H1 (cell line): ENCODE data around the gene ANGPTL4. TPM values are rescaled to one million over a fixed set of nuclear protein-coding genes. Genes with fewer than 3 reads are reported as not detected.

Source experiments
- CTCF ChIA-PET: fragments of 300-600 bp; sonication (Branson Sonifier 250); formaldehyde crosslinking; loops from one replicate; lab custom pipeline; 2021; ENCODE audit not compliant: partially characterized antibody; lab: Charles Lee
- POLR2A ChIA-PET: fragments of 300-600 bp; sonication (Branson Sonifier 250); formaldehyde crosslinking; loops from one replicate; lab custom pipeline; 2021; ENCODE audit warnings: inconsistent platforms; ENCODE audit not compliant: partially characterized antibody; lab: Charles Lee
- DNase-seq, 2 experiments: peaks; one replicate each; pipeline versions ENCODE4 v3.0.0 to v3.0.0-alpha.2; 2010 to 2022; ENCODE audit warnings: low spot score in 2 of 2, low read depth in 1 of 2, mixed read lengths in 1 of 2
- FAIRE-seq: peaks from 2 replicates; lab custom pipeline; 2011; peaks lifted over from hg19 to GRCh38; lab: Jason Lieb, UNC
- H2AFZ ChIP-seq: 2 replicates; pipeline ENCODE4 v1.8.1; 2012; ENCODE audit warnings: low read length, inconsistent platforms
- H2AK5ac ChIP-seq: 2 replicates; pipeline ENCODE4 v1.6.1; 2013; ENCODE audit warnings: low read depth, low read length
- H2BK120ac ChIP-seq: replicated peaks from 2 replicates; pipeline ENCODE3; 2013; ENCODE audit warnings: low read depth, low read length, inconsistent platforms
- H2BK12ac ChIP-seq: 2 replicates; pipeline ENCODE4 v1.6.1; 2013; ENCODE audit warnings: low read depth, low read length
- H2BK15ac ChIP-seq: 2 replicates; pipeline ENCODE4 v1.6.1; 2013; ENCODE audit warnings: low read length
- H2BK20ac ChIP-seq: 2 replicates; pipeline ENCODE4 v1.6.1; 2013; ENCODE audit warnings: low read length
- H2BK5ac ChIP-seq: 2 replicates; pipeline ENCODE4 v1.6.1; 2013; ENCODE audit warnings: low read depth, low read length
- H3K14ac ChIP-seq: 2 replicates; pipeline ENCODE4 v1.6.1; 2013; ENCODE audit warnings: inconsistent platforms; ENCODE audit not compliant: insufficient read length
- H3K18ac ChIP-seq: 2 replicates; pipeline ENCODE4 v1.6.1; 2013; ENCODE audit warnings: low read length; ENCODE audit errors: extremely low read depth
- H3K23ac ChIP-seq: 2 replicates; pipeline ENCODE4 v1.6.1; 2013; ENCODE audit warnings: inconsistent platforms; ENCODE audit not compliant: insufficient read length
- H3K23me2 ChIP-seq: 2 replicates; pipeline ENCODE4 v1.6.1; 2013; ENCODE audit warnings: low read depth, low read length
- H3K27ac ChIP-seq: 2 replicates; pipeline ENCODE4 v1.6.1; 2011; ENCODE audit warnings: low read depth, low read length, inconsistent platforms
- H3K27me3 ChIP-seq, 4 experiments: replicated peaks in 1 of 4; 1 replicate in 1 of 4; 2 replicates in 3 of 4; pipeline versions ENCODE4 v1.6.1 to v1.8.1; 2011 to 2013; ENCODE audit warnings: low read length in 3 of 4, mild to moderate bottlenecking in 3 of 4, inconsistent platforms in 2 of 4, mixed read lengths in 2 of 4, moderate library complexity in 1 of 4; ENCODE audit not compliant: control insufficient read depth in 3 of 4, insufficient read depth in 3 of 4; ENCODE audit errors: extremely low read depth in 1 of 4
- H3K36me3 ChIP-seq, 4 experiments: 2 replicates each; pipeline versions ENCODE4 v1.6.1 to v1.8.1; 2011 to 2013; ENCODE audit warnings: mild to moderate bottlenecking in 4 of 4, low read length in 3 of 4, moderate library complexity in 2 of 4, control low read depth in 1 of 4, inconsistent platforms in 1 of 4; ENCODE audit not compliant: insufficient read depth in 4 of 4, control insufficient read depth in 2 of 4
- H3K4ac ChIP-seq: replicated peaks from 2 replicates; pipeline ENCODE3; 2013; ENCODE audit warnings: low read length, low read depth, mixed read lengths, inconsistent platforms; ENCODE audit not compliant: insufficient read length
- H3K4me1 ChIP-seq, 4 experiments: replicated peaks in 1 of 4; 1 replicate in 1 of 4; 2 replicates in 3 of 4; pipeline versions ENCODE4 v1.6.1 to v1.8.1; 2011 to 2013; ENCODE audit warnings: low read length in 3 of 4, inconsistent platforms in 2 of 4, mixed read lengths in 1 of 4; ENCODE audit not compliant: insufficient read depth in 4 of 4, control insufficient read depth in 3 of 4
- H3K4me2 ChIP-seq, 2 experiments: 2 replicates each; pipeline versions ENCODE4 v1.6.1 to v1.8.1; 2011 to 2013; ENCODE audit warnings: low read depth in 2 of 2, low read length in 2 of 2, control low read depth in 1 of 2, inconsistent platforms in 1 of 2, mild to moderate bottlenecking in 1 of 2; ENCODE audit not compliant: insufficient read depth in 1 of 2
- H3K4me3 ChIP-seq, 4 experiments: fragments of 200-600, 300-600 bp in 1 of 4; sonication (generic), shearing (Covaris generic), sonication (Bioruptor Twin) in 1 of 4; 2 replicates each; pipeline versions ENCODE4 v1.5.1 to v1.8.1; 2011 to 2016; ENCODE audit warnings: low read length in 4 of 4, low read depth in 3 of 4, control low read depth in 2 of 4, inconsistent platforms in 2 of 4, mild to moderate bottlenecking in 2 of 4, mixed read lengths in 1 of 4, moderate library complexity in 1 of 4; ENCODE audit not compliant: insufficient read depth in 2 of 4; ENCODE audit errors: extremely low read depth in 1 of 4
- H3K56ac ChIP-seq: replicated peaks from 2 replicates; pipeline ENCODE3; 2013; ENCODE audit warnings: low read depth, mild to moderate bottlenecking, mixed read lengths, low read length, inconsistent platforms; ENCODE audit not compliant: insufficient read length
- H3K79me1 ChIP-seq: 2 replicates; pipeline ENCODE4 v1.6.1; 2013; ENCODE audit warnings: low read depth, low read length, control low read depth
- H3K79me2 ChIP-seq, 2 experiments: 2 replicates each; pipeline versions ENCODE4 v1.6.1 to v1.8.1; 2012 to 2013; ENCODE audit warnings: low read length in 2 of 2, mild to moderate bottlenecking in 2 of 2, inconsistent platforms in 1 of 2; ENCODE audit not compliant: insufficient read depth in 2 of 2, control insufficient read depth in 1 of 2
- H3K9ac ChIP-seq, 4 experiments: replicated peaks in 1 of 4; 1 replicate in 1 of 4; 2 replicates in 3 of 4; pipeline versions ENCODE4 v1.6.1 to v1.8.1; 2011 to 2013; ENCODE audit warnings: low read depth in 3 of 4, low read length in 3 of 4, control low read depth in 2 of 4, mild to moderate bottlenecking in 2 of 4, moderate library complexity in 2 of 4, inconsistent platforms in 1 of 4; ENCODE audit errors: extremely low read depth in 1 of 4
- H3K9me3 ChIP-seq, 2 experiments: 2 replicates each; pipeline versions ENCODE4 v1.6.1 to v1.8.1; 2012 to 2013; ENCODE audit warnings: mild to moderate bottlenecking in 2 of 2, moderate library complexity in 2 of 2, control low read depth in 1 of 2, inconsistent platforms in 1 of 2, low read depth in 1 of 2, low read length in 1 of 2, mixed read lengths in 1 of 2; ENCODE audit not compliant: insufficient read depth in 2 of 2
- H4K20me1 ChIP-seq, 2 experiments: replicated peaks in 1 of 2; 2 replicates each; pipeline versions ENCODE3 to v1.8.1; 2011 to 2013; ENCODE audit warnings: inconsistent platforms in 2 of 2, low read length in 2 of 2, mild to moderate bottlenecking in 1 of 2; ENCODE audit not compliant: insufficient read depth in 2 of 2, control insufficient read depth in 1 of 2
- H4K5ac ChIP-seq: 2 replicates; pipeline ENCODE4 v1.6.1; 2013; ENCODE audit warnings: low read length, low read depth, mixed read lengths, inconsistent platforms; ENCODE audit not compliant: insufficient read length
- H4K8ac ChIP-seq: 2 replicates; pipeline ENCODE4 v1.8.0; 2013; ENCODE audit warnings: mild to moderate bottlenecking, moderate library complexity, low read length, inconsistent platforms; ENCODE audit not compliant: insufficient read depth; ENCODE audit errors: extremely low read depth
- H4K91ac ChIP-seq: replicated peaks from 2 replicates; pipeline ENCODE3; 2013; ENCODE audit warnings: low read length, mixed read lengths, inconsistent platforms; ENCODE audit not compliant: insufficient read length
- BACH1 ChIP-seq: IDR thresholded peaks from 2 replicates; pipeline ENCODE4 v1.6.1; 2012; ENCODE audit warnings: low read length, improper control_type of control experiment
- HDAC2 ChIP-seq, 2 experiments: fragments of 300-600 bp in 1 of 2; sonication (generic) in 1 of 2; IDR thresholded peaks; 2 replicates each; pipeline ENCODE4 v1.6.1; 2011 to 2012; ENCODE audit warnings: low read depth in 2 of 2, low read length in 2 of 2, mild to moderate bottlenecking in 2 of 2, moderate library complexity in 2 of 2, borderline replicate concordance in 1 of 2, inconsistent platforms in 1 of 2
- KDM1A ChIP-seq: fragments of 200-600, 300-600 bp; sonication (generic); IDR thresholded peaks from 2 replicates; pipeline ENCODE4 v1.7.1; 2016; ENCODE audit warnings: mild to moderate bottlenecking, low read length, borderline replicate concordance
- PHF8 ChIP-seq: fragments of 200-600 bp; sonication (generic); conservative IDR thresholded peaks from 2 replicates; pipeline ENCODE4 v1.7.1; 2012; ENCODE audit warnings: low read depth, mild to moderate bottlenecking, inconsistent platforms, low read length, moderate library complexity
- POLR2A ChIP-seq, 2 experiments: IDR thresholded peaks; 1 replicate in 1 of 2; 2 replicates in 1 of 2; pipeline ENCODE4 v1.6.1; 2011; ENCODE audit warnings: low read depth in 2 of 2, low read length in 2 of 2, mild to moderate bottlenecking in 2 of 2; ENCODE audit errors: control extremely low read depth in 1 of 2
- POU5F1 ChIP-seq: IDR thresholded peaks from 2 replicates; pipeline ENCODE4 v1.6.1; 2011; ENCODE audit warnings: low read depth, mild to moderate bottlenecking, low read length, moderate library complexity
- RAD21 ChIP-seq, 2 experiments: IDR thresholded peaks in 1 of 2; conservative IDR thresholded peaks in 1 of 2; 2 replicates each; pipeline ENCODE4 v1.6.1; 2011; ENCODE audit warnings: low read depth in 2 of 2, low read length in 2 of 2, improper control_type of control experiment in 1 of 2, inconsistent platforms in 1 of 2, mild to moderate bottlenecking in 1 of 2, moderate library complexity in 1 of 2
- RBBP5 ChIP-seq: IDR thresholded peaks from 2 replicates; pipeline ENCODE4 v1.7.1; 2012; ENCODE audit warnings: low read depth, mild to moderate bottlenecking, inconsistent platforms, low read length, moderate library complexity, borderline replicate concordance
- TAF7 ChIP-seq: optimal IDR thresholded peaks from 2 replicates; pipeline ENCODE3; 2011; ENCODE audit warnings: low read depth, mild to moderate bottlenecking, inconsistent platforms, low read length, moderate library complexity, borderline replicate concordance
- WGBS, 2 experiments: shearing (Covaris generic) in 1 of 2; methylation state at CpG; one replicate each; pipeline versions ENCODE4 v1.1.6 to v1.1.7; 2013 to 2015; ENCODE audit warnings: low lambda C conversion rate in 2 of 2, mixed read lengths in 2 of 2, inconsistent platforms in 1 of 2, low coverage in 1 of 2, missing lambda C conversion rate in 1 of 2; ENCODE audit not compliant: insufficient replicate concordance in 2 of 2, insufficient coverage in 1 of 2, insufficient read length in 1 of 2; ENCODE audit errors: extremely low coverage in 1 of 2, missing lambda C conversion rate in 1 of 2; 5-methylcytosine and 5-hydroxymethylcytosine counted together
- polyA plus RNA-seq, 7 experiments: library from polyadenylated mRNA; depleted of rRNA in 3 of 7; stranded (reverse) in 5 of 7; unstranded in 2 of 7; fragments of >200 nt in 5 of 7; fragments of 200-250 nt in 2 of 7; gene quantifications; 1 replicate in 5 of 7; 2 replicates in 1 of 7; 4 replicates in 1 of 7; pipeline versions ENCODE4 v1.2.1 to v1.2.3, GENCODE V29; 2011 to 2013; ENCODE audit warnings: missing spikeins in 2 of 7, mixed read lengths in 2 of 7
- total RNA-seq: library from RNA; stranded (reverse); fragmentation: NEBNext Ultra II Directional; extraction: Animal tissue kit (Norgen Biotek cat#: 25700); gene quantifications from 2 replicates; pipeline ENCODE4 v1.2.1, GENCODE V29; 2021
- TF ChIP-seq, protein P1 (sequence below): IDR thresholded peaks from 2 replicates; pipeline ENCODE4 v1.6.1; 2012; ENCODE audit warnings: inconsistent platforms

ANGPTL4 gene
- total and polyA plus RNA-seq, 2 of the 8 experiments (the other 6 are each of a cell fraction or from before 2014, with no cell fraction given), result 2.3 to 6.5 TPM

DNA sequence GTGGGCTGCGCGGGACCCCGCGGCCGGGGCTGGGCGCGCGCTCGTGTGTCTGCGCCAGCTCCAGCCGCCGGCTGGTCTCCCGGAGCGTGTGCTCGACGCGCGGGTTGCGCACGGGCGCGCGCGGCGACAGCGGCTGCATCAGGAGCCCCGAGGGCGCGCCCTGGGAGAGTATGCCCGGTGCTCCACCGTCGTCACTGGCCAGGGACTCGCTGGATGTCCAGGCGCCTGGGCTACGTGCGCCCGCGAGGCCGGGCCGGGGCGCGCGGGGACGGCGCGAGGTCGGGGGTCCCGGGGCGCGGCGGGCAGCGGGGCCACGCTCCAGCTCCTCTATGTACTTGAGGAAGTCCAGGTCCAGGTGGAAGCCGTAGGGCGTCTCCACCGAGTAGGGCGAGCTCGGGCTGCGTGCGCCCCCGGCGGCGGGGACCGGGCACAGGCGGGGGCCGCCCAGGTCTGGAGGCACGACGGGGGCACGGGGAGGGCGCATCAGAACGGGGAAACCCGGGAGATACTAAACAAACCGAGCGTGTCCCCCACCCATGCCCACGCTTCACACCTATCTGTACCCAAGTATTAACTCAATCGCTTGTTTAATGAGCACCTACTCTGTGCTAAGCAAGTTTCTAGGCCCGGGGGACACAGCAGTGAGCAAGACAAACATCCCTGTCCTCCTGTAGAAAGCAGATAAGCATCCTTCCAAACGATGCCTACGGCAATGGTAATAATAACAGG is 28.4 kb upstream of the ANGPTL4 start:
- peaks cover 21 to 38% (median 33%) of the 10 kb centered on the region in 4 experiments for H3K27me3 ChIP-seq
- CTCF ChIA-PET, result interaction anchor here (0.9 to 3.7 kb wide), 6 partner anchors 8 to 30 kb away, joined by 3 to 32 read pairs (median 4); partner anchors contain the start of genes NDUFA7 and RPS28
- 15% methylated on average over 43 of the region's 79 CpGs; no CpG with 5 or more reads in 1 of the 2 experiments for WGBS, 2 experiments
- no peaks in the 10 kb centered on the region for H3K79me2 ChIP-seq
- H3K18ac ChIP-seq, result no peak overlapping the region
- no peak overlapping the region for H3K14ac ChIP-seq
- H3K4me2 ChIP-seq, result peak overlapping the region; percentile 81 to 85
- H3K56ac ChIP-seq, result no peak overlapping the region
- H2BK12ac ChIP-seq, result no peak overlapping the region
- no peaks in the 10 kb centered on the region for H3K9me3 ChIP-seq
- peak in 1 of 2 experiments; percentile 81 for DNase-seq
- no peak overlapping the region for H3K27ac ChIP-seq
- no peak overlapping the region for H2BK120ac ChIP-seq
- H2BK20ac ChIP-seq, result no peak overlapping the region
- H4K91ac ChIP-seq, result no peak overlapping the region
- H3K79me1 ChIP-seq, result no peaks in the 10 kb centered on the region
- peaks cover 0 to 21% (median 10%) of the 10 kb centered on the region in 4 experiments; a peak in 6 of 7 replicates for H3K4me1 ChIP-seq
- POLR2A ChIA-PET, result interaction anchor here (0.9 to 27.1 kb wide), 7 partner anchors 8 to 57 kb away, joined by 3 to 583 read pairs (median 5); partner anchors contain the start of genes ANGPTL4, CD320, NDUFA7 and RPS28
- no peak for FAIRE-seq
- H3K9ac ChIP-seq, result peak overlapping the region in 1 of 4 experiments; percentile 81; a peak in 1 of 7 replicates
- 0 out of 8 replicates have a peak, but pooled peaks cover 0 to 4% (median 0%) of the 10 kb centered on the region in 4 experiments for H3K36me3 ChIP-seq
- H3K23me2 ChIP-seq, result peaks cover 16% of the 10 kb centered on the region; the same call in 1 of the 2 replicates
- no peak overlapping the region for H2BK15ac ChIP-seq
- H2AK5ac ChIP-seq, result no peak overlapping the region
- H3K4ac ChIP-seq, result no peak overlapping the region
- H4K8ac ChIP-seq, result peak overlapping the region; percentile 84
- no peak overlapping the region for H4K5ac ChIP-seq
- no peak overlapping the region for H2BK5ac ChIP-seq
- H3K4me3 ChIP-seq, result peak overlapping the region; percentile 38 to 56 (median 43); a peak in 7 of 8 replicates
- peak overlapping the region; percentile 70; the same call in 1 of the 2 replicates for H2AFZ ChIP-seq
- peaks cover 0 to 2% of the 10 kb centered on the region in 2 experiments for H4K20me1 ChIP-seq
- H3K23ac ChIP-seq, result no peak overlapping the region
- TF ChIP-seq BACH1, result peak; percentile 36; the same call in 1 of the 2 replicates
- peak in 1 of 2 experiments; percentile 30; a peak in 2 of 4 replicates for TF ChIP-seq RAD21 (IDR thresholded peaks at IDR 0.05 in 1 of 2, conservative IDR thresholded peaks at IDR 0.05 in 1 of 2; ENCODE audit: low read depth in 2 of 2, low read length in 2 of 2)
- TF ChIP-seq POLR2A (IDR thresholded peaks at IDR 0.05; ENCODE audit: control extremely low read depth in 1 of 2, low read depth in 2 of 2, low read length in 2 of 2), result no peak
- no peak for TF ChIP-seq KDM1A
- TF ChIP-seq TAF7, result no peak
- TF ChIP-seq RBBP5, result peak; percentile 16; the same call in 1 of the 2 replicates
- TF ChIP-seq, protein P1, sequence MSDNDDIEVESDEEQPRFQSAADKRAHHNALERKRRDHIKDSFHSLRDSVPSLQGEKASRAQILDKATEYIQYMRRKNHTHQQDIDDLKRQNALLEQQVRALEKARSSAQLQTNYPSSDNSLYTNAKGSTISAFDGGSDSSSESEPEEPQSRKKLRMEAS, result no peak
- no peak for TF ChIP-seq POU5F1
- 0 out of 2 replicates have a peak, but pooled peaks have one; percentile 23 for TF ChIP-seq PHF8
- peak in 1 of 2 experiments; percentile 90; a peak in 2 of 4 replicates for TF ChIP-seq HDAC2 (IDR thresholded peaks at IDR 0.05; ENCODE audit: borderline replicate concordance in 1 of 2, low read depth in 2 of 2, low read length in 2 of 2)
